PC-9 (cell line): ENCODE results near the gene CACNA1I. TPM values are rescaled to one million over a fixed set of nuclear protein-coding genes. Genes with fewer than 3 reads are reported as not detected.

ENCODE experiments used
- BruUV-seq: library from RNA; stranded (reverse); fragments of 400-500 nt; replicated peaks from 2 replicates; lab custom pipeline; 2021; lab: Mats Ljungman, UMichigan
- CTCF ChIA-PET: fragments of 300-600 bp; sonication (Branson Sonifier 250); formaldehyde crosslinking; loops from one replicate; lab custom pipeline; 2022; ENCODE audit warnings: antibody characterized with exemption; lab: Charles Lee
- POLR2A ChIA-PET: fragments of 300-600 bp; sonication (Branson Sonifier 250); formaldehyde crosslinking; loops from one replicate; lab custom pipeline; 2022; ENCODE audit warnings: antibody characterized with exemption; ENCODE audit not compliant: unreplicated experiment; lab: Charles Lee
- DNase-seq, 2 experiments: peaks; one replicate each; pipeline versions ENCODE4 v3.0.0 to v3.0.0-alpha.2; 2015 to 2022; ENCODE audit warnings: mixed read lengths in 1 of 2
- H2AFZ ChIP-seq: fragments of 200-600 bp; sonication (generic); 2 replicates; pipeline ENCODE4 v1.8.1; 2017; ENCODE audit warnings: antibody characterized with exemption
- H3F3A ChIP-seq: fragments of 200-600 bp; sonication (generic); 2 replicates; pipeline ENCODE4 v1.8.1; 2017; ENCODE audit warnings: antibody characterized with exemption, mild to moderate bottlenecking, low read depth; ENCODE audit not compliant: insufficient read depth
- H3K27ac ChIP-seq: fragments of 200-600 bp; sonication (generic); 2 replicates; pipeline ENCODE4 v1.6.1; 2016; ENCODE audit warnings: mixed run types
- H3K27me3 ChIP-seq: fragments of 200-600 bp; sonication (generic); 2 replicates; pipeline ENCODE4 v1.6.1; 2016; ENCODE audit warnings: low read depth, mixed run types; ENCODE audit not compliant: insufficient read depth
- H3K36me3 ChIP-seq: fragments of 200-600 bp; sonication (generic); 2 replicates; pipeline ENCODE4 v1.6.1; 2016; ENCODE audit warnings: low read depth, mixed run types
- H3K4me1 ChIP-seq: fragments of 200-600 bp; sonication (generic); replicated peaks from 2 replicates; pipeline ENCODE4 v1.6.1; 2016; ENCODE audit warnings: mixed run types; ENCODE audit not compliant: insufficient read depth
- H3K4me2 ChIP-seq: fragments of 200-600 bp; sonication (generic); 2 replicates; pipeline ENCODE4 v1.6.1; 2017; ENCODE audit warnings: mixed run types
- H3K4me3 ChIP-seq: fragments of 200-600 bp; sonication (generic); 2 replicates; pipeline ENCODE4 v1.6.1; 2016; ENCODE audit warnings: mixed run types
- H3K79me2 ChIP-seq: fragments of 200-600 bp; sonication (generic); 2 replicates; pipeline ENCODE4 v1.6.1; 2017; ENCODE audit warnings: low read depth, mixed run types
- H3K9me2 ChIP-seq: fragments of 200-600 bp; sonication (generic); 2 replicates; pipeline ENCODE4 v1.8.1; 2017; ENCODE audit warnings: mild to moderate bottlenecking; ENCODE audit not compliant: insufficient read depth
- H3K9me3 ChIP-seq: fragments of 200-600 bp; sonication (generic); 2 replicates; pipeline ENCODE4 v1.8.1; 2016; ENCODE audit warnings: low read depth; ENCODE audit not compliant: insufficient read depth
- H4K20me1 ChIP-seq: fragments of 200-600 bp; sonication (generic); 2 replicates; pipeline ENCODE4 v1.8.1; 2017; ENCODE audit not compliant: insufficient read depth
- EZH2 ChIP-seq: fragments of 200-600 bp; sonication (generic); IDR thresholded peaks from 2 replicates; pipeline ENCODE4 v1.8.0; 2017; ENCODE audit warnings: antibody characterized with exemption, low read depth
- intact Hi-C: fragments of 100-400 bp; cut with micrococcal nuclease; formaldehyde crosslinking; loops from one replicate; pipeline ENCODE4 v1.10.0; 2022; ENCODE audit not compliant: unreplicated experiment
- total RNA-seq: library from RNA; stranded (reverse); gene quantifications from 2 replicates; pipeline ENCODE4 v1.2.3, GENCODE V29; 2021
- TF ChIP-seq, protein P1 (sequence below): fragments of 200-600 bp; sonication (generic); conservative IDR thresholded peaks from 2 replicates; pipeline ENCODE4 v1.6.1; 2017; ENCODE audit warnings: mixed run types, antibody characterized with exemption, mild to moderate bottlenecking, moderate library complexity

Gene CACNA1I
- total RNA-seq, 1 experiment from 2014 or later = 2.8 TPM

DNA sequence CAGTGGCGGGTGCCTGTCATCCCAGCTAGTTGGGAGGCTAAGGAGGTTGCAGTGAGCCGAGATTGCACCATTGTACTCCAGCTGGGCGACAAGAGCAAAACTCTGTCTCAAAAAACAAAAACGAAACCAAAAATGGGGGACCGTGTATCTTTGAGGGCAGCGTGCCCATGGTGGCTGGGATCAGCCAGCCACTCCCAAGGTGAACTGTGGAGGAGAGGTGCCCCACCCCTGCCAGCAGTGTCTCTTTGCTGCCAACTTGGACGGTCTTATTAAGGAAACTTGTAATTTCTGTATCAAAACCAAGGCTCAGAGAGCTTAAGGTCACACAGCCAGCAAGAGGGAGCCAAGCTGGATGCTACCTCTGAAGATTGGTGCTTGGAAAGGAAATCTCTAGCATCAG is 147.7 kb downstream of the CACNA1I start:
- intact Hi-C loops = no loop called here
- POLR2A ChIA-PET = no interaction called here
- no peak for DNase-seq

DNA sequence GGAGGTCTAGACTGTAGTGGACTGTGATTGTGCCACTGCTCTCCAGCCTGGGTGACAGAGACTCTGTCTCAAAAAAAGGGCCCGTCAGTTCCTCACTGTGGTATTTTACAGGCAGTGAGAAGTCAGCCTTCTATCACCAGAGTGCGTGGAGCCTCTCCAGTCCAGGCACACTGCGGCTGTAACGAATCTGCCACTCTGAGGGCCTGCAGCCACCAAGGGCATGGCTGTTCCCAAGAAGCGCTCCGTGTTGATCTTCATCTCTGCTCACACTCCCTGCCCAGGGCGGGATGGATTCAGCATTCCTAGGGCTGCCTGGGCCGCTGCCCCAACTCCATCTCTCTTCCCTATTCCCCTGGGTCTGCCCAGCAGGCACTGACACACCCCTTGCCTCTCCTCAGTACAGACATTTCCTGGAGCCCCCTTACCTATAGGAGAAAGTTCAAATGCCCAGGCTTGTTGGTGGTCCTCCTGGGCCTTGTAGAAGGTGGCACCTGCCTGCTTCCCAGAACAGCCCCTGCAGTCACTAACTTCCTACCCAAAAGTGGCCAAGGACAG is 148.4 kb downstream of the CACNA1I start:
- no peaks in the 10 kb centered on the region for H3K79me2 ChIP-seq
- DNase-seq = no peak
- no peaks in the 10 kb centered on the region for H3K36me3 ChIP-seq
- CTCF ChIA-PET = no interaction called here
- H4K20me1 ChIP-seq = no peaks in the 10 kb centered on the region
- TF ChIP-seq, protein P1, sequence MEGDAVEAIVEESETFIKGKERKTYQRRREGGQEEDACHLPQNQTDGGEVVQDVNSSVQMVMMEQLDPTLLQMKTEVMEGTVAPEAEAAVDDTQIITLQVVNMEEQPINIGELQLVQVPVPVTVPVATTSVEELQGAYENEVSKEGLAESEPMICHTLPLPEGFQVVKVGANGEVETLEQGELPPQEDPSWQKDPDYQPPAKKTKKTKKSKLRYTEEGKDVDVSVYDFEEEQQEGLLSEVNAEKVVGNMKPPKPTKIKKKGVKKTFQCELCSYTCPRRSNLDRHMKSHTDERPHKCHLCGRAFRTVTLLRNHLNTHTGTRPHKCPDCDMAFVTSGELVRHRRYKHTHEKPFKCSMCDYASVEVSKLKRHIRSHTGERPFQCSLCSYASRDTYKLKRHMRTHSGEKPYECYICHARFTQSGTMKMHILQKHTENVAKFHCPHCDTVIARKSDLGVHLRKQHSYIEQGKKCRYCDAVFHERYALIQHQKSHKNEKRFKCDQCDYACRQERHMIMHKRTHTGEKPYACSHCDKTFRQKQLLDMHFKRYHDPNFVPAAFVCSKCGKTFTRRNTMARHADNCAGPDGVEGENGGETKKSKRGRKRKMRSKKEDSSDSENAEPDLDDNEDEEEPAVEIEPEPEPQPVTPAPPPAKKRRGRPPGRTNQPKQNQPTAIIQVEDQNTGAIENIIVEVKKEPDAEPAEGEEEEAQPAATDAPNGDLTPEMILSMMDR = no peak
- no peak for TF ChIP-seq EZH2
- no peak overlapping the region for H3K27ac ChIP-seq
- H3K4me3 ChIP-seq = no peak overlapping the region
- H3K9me2 ChIP-seq = no peaks in the 10 kb centered on the region
- no peaks in the 10 kb centered on the region for H3F3A ChIP-seq
- POLR2A ChIA-PET = no interaction called here
- H3K4me2 ChIP-seq = no peak overlapping the region
- H3K9me3 ChIP-seq = no peaks in the 10 kb centered on the region
- no peaks in the 10 kb centered on the region for H3K4me1 ChIP-seq
- H3K27me3 ChIP-seq = peaks cover 39% of the 10 kb centered on the region
- intact Hi-C loops = no loop called here
- H2AFZ ChIP-seq = no peak overlapping the region
- BruUV-seq = no TSS peak

More for the DNA sequence above, 147.7 kb downstream of the CACNA1I start:
- Histone ChIP-seq H3K4me1 (no peaks in the 10 kb centered on the region), H3K9me2 (no peaks in the 10 kb centered on the region), H3K4me2 (no peak overlapping the region), H2AFZ (no peak overlapping the region), H3K36me3 (no peaks in the 10 kb centered on the region), H3F3A (no peaks in the 10 kb centered on the region), H3K27ac (no peak overlapping the region), H4K20me1 (no peaks in the 10 kb centered on the region), H3K9me3 (no peaks in the 10 kb centered on the region), H3K4me3 (no peak overlapping the region), H3K79me2 (no peaks in the 10 kb centered on the region), H3K27me3 (peaks cover 40% of the 10 kb centered on the region)
- TF ChIP-seq, protein P1 = no peak
- TF ChIP-seq EZH2 = no peak
- BruUV-seq = no TSS peak
- CTCF ChIA-PET = interaction anchor here (0.6 kb wide), 1 partner anchor 233 kb away, joined by 3 read pairs; no protein-coding TSS in a partner anchor

DNA sequence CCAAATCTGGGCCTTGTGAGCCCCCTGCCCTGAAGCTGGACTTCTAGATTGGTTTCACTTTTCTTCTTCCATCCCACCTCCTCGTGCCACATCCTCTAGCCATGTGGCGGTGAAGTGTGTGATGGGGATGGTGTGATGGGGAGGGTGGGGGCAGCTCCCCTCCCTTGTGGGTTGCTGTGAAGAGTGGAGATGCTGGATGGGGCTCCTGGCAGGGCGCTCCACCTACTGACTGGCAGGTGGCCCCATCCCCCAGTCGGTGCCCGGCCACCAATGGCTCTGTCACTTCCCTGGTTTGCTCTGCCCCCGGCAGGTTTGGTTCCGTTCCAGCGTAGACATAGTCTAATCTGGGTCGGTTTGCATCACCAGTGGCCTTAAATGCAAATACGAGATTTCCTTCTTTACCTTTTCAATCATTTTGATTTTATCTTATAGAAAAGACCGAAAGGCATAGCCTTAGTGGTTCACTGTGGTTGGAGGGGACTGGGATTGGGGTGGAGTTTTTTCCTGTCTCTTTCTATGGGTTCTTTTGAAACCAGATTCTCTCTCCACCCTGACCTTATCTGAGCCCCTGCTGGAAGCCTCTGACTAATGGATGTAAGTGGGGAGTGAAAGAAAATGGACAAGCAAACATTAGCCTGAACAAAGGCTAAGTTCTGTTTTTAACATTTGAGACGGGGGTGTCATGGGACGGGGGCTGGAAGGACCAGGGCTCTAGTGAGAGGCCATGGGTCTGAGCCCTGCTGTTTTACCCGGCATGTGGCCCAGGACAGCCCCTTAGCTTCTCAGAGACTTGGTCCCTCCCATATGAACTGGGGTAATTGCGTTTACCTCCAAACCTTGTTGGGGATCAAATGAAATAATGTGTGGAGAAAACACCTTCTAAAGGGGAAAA is 149.3 kb downstream of the CACNA1I start:
- TF ChIP-seq EZH2 = no peak
- TF ChIP-seq, protein P1 = no peak
- Histone ChIP-seq H2AFZ (no peak overlapping the region), H3K4me1 (no peaks in the 10 kb centered on the region), H3K27me3 (peaks cover 36% of the 10 kb centered on the region), H3K9me3 (no peaks in the 10 kb centered on the region), H3K36me3 (no peaks in the 10 kb centered on the region), H3K9me2 (no peaks in the 10 kb centered on the region), H4K20me1 (no peaks in the 10 kb centered on the region), H3F3A (no peaks in the 10 kb centered on the region), H3K4me2 (no peak overlapping the region), H3K27ac (no peak overlapping the region), H3K79me2 (no peaks in the 10 kb centered on the region), H3K4me3 (no peak overlapping the region)
- CTCF ChIA-PET = no interaction called here
- POLR2A ChIA-PET = no interaction called here
- BruUV-seq = no TSS peak
- no peak for DNase-seq
- intact Hi-C loops = no loop called here
